GM08714 (cell line): ENCODE results near the gene ACTBL2.
"Not testable (repeated sequence)": the region's sequence is repeated elsewhere in the genome, so short reads cannot be mapped to it uniquely, and the experiment has no call there.

ENCODE experiments used
- H3K4me3 ChIP-seq: fragments of 200-500 bp; sonication (Bioruptor generic); 2 replicates; pipeline ENCODE4 v1.5.1; 2014; ENCODE audit warnings: mild to moderate bottlenecking, low read length, inconsistent platforms
- ZNF274 ChIP-seq: IDR thresholded peaks from 2 replicates; pipeline ENCODE4 v1.6.1; 2012; ENCODE audit warnings: mild to moderate bottlenecking, low read depth, low read length

The ACTBL2 gene

GRCh38 chr5:57482671-57483106 lies at the start of gene ACTBL2:
TSS of gene ACTBL2 (minus strand) at chr5:57482811. CDS start at chr5:57482707, 104 bp downstream.
- TF ChIP-seq ZNF274: no peak
- H3K4me3 ChIP-seq: no peak within 1 kb of the TSS

DNA sequence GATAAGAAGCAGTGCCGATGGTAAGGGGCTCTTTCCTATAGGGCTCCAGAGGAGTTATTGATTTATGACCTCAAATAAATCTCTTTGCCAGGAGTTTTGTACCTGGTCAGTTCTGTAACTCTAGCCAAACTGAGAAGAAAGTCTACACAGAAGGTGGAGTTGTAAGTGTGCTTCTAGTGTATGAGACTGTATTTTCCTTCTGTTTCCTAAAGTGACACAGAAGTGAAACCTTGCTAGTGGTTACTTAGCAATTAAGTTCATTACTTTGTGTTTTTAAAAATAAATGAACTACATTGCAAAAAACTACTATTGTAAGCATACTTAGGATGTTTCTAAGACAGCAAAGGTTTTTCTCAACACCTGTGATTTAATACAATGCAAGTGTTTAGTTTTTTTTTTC lies 48.7 kb upstream of the ACTBL2 start:
- no peak overlapping the region for H3K4me3 ChIP-seq
- no peak for TF ChIP-seq ZNF274

DNA sequence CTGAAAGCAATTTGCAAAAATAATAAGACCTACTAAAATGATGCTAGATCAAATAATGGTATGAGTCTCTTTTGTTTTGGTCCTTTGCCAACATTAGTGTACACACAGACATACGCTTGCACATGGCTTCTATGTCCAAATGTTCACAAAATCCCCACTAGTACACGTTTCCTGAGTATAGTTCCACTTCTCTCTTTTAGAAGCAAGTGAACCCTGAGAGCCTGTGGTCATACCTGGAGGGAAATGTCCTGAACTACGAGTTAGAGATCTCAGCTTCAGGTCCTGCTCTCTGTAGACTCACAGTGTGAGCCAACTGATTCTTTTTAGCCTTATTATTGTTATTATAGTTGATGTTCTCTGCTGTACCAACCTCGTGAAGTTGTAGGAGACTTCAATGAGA lies 47.3 kb upstream of the ACTBL2 start:
- no peak overlapping the region for H3K4me3 ChIP-seq
- no peak for TF ChIP-seq ZNF274

- no peak for TF ChIP-seq ZNF274
- no peak overlapping the region for H3K4me3 ChIP-seq
Observed at GRCh38 chr5:57527870-57528269, 45.3 kb upstream of the ACTBL2 start.

DNA sequence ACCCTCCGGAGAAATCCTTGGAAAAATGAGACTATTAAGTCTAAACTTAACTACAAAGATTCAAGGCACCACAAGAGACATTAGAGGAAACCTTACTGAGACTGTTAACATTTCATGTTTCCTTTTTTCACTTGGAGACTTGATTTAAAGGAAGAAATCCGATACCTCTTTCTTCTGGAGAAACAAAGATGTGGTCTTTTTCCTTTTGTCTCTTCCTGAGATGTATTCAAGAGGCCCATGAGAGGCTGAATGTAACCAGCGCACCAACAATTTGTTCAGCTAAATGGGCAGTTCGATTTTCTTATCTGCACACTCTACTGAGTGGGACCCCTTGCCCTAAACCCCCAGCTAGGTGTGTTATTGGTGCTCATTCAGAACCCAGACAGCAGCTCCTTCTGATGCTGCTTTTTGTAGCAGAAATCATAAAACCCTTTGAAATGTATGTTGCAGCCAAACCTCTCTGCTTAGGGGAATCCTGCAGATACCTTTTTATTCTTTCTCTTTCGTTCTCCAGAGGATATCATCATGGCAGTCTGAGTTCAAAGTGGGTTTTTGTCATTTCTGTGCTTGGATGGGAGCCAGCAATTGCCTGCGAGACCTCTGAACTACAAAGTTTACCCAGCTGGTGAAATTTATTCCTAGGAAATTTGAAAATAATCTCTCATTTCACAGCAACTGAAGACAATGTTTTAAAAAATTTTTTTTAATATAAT lies 41.9 kb upstream of the ACTBL2 start:
- H3K4me3 ChIP-seq: no peak overlapping the region
- no peak for TF ChIP-seq ZNF274

DNA sequence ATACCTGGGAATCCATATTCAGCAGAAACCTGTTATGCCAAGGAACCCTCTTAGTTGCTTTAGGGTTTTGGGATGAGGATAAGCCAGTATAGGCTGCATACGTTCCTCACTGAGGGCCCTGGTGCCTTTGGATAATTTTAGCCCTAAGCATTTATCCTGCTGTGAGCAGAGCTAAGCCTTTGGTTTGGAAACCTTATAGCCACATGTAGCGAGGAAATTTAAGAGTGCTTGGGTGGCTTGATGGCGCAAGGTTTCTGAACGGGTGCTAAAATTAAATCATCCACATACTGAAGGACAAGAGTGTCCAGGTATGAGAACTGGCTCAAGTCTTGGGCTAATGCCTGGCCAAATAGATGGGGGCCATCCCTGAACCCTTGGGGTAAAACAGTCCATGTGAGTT lies 39.9 kb upstream of the ACTBL2 start:
- H3K4me3 ChIP-seq: not testable (repeated sequence)

- H3K4me3 ChIP-seq: not testable (repeated sequence)
Observed at GRCh38 chr5:57518415-57518814, 35.8 kb upstream of the ACTBL2 start.

- no peak for TF ChIP-seq ZNF274
Observed at GRCh38 chr5:57517250-57517649, 34.6 kb upstream of the ACTBL2 start.

GRCh38 chr5:57513785-57514184 lies 31.2 kb upstream of the ACTBL2 start:
- no peak overlapping the region for H3K4me3 ChIP-seq
- no peak for TF ChIP-seq ZNF274

More at GRCh38 chr5:57517250-57517649, 34.6 kb upstream of the ACTBL2 start:
- no peak overlapping the region for H3K4me3 ChIP-seq

- no peak for TF ChIP-seq ZNF274
- H3K4me3 ChIP-seq: no peak overlapping the region
Observed at GRCh38 chr5:57511321-57511720, 28.7 kb upstream of the ACTBL2 start.

GRCh38 chr5:57509501-57510260 lies 27.1 kb upstream of the ACTBL2 start:
- no peak overlapping the region for H3K4me3 ChIP-seq
- TF ChIP-seq ZNF274: no peak

DNA sequence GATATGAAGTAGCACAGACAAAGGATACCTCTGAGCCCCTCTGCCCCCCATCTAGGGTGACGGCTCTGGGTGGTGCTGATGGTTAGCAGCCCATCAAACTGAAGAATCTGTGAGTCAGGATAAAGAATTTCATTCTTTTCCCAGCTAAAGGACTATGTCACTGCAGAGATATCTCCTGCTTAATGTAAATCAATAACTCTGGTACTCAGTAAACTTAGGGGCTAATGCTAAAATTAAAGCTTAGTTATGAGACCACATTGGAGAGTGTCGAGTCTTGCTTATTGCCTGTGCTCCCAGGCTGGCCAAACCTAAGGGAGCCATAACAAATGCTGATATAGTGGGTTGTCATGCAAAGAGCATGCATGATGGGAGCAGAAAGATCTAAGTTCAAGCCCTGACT lies 25.6 kb upstream of the ACTBL2 start:
- TF ChIP-seq ZNF274: no peak
- no peak overlapping the region for H3K4me3 ChIP-seq

DNA sequence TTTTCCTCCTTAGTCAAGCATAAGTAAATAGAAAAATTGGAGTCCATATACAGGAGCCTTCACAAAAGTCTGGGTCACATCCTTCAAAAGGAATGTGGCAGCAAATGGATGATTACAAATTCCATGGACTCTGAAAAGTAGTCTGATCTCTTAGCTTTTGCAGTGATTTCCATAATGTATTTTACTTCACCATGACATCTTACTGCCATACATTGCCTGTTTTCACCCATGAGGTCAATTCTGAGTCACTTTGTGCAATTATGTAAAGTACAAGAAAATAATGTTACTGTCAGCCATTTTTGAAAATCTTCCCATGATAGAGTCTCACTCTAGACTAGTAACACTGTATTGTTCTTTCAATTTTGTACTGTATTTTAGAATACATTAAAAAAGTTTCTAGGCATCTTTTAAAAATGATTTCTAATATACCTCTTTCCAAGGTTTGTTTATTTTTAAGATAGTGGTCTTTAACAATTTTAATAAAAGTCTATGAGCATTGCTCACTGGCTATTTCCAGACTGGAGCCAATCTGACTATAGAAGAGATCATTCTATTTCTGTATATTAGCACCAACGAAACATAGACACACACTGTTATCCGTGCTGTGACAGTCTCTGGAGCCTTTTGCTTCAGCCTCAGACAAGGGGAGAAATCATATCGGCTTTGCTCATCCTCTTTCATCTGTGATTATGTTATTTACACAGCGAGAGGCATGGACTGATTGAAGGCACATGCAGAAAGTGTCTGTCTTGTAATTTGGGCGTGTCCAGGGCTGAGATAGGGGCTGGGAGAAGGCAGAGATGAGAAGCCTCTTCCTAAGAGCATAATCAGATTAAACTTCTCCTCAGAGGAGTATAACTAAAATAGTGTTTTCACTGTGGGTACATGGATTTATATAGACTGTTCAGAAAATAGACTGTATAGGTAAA lies 22.9 kb upstream of the ACTBL2 start:
- no peak overlapping the region for H3K4me3 ChIP-seq
- TF ChIP-seq ZNF274: no peak

GRCh38 chr5:57504357-57504756 lies 21.7 kb upstream of the ACTBL2 start:
- H3K4me3 ChIP-seq: no peak overlapping the region
- no peak for TF ChIP-seq ZNF274

DNA sequence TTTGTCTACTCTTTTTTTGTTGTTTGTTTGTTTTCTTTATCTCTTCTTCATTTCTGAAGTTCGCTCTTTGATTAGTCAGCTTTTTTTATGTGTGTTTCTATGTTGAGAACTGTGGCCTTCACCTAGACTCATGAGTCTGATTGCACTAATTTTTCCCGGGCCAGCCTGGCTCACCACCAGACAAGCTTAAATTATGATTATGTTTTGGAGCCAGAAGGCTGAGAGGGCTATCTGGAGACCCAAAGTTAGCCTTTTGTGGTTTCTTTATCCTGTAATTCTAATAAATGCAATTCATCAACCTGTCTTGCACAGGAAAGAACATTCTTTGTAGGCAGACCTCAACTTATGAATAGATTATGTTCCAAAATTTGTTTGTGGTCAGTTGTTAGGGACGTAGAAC lies 20.8 kb upstream of the ACTBL2 start:
- H3K4me3 ChIP-seq: no peak overlapping the region
- no peak for TF ChIP-seq ZNF274
